IMR-90 (cell line): ENCODE data around the gene PYGO2.

Experiments
- BHLHE40 ChIP-seq: fragments of 150-350 bp; IDR thresholded peaks from 2 replicates; pipeline ENCODE4 v1.6.1; 2016; ENCODE audit warnings: mild to moderate bottlenecking, low read depth, low read length
- TF ChIP-seq, protein P1 (sequence below): conservative IDR thresholded peaks from 2 replicates; pipeline ENCODE4 v1.5.1; 2012; ENCODE audit warnings: mild to moderate bottlenecking, low read depth, low read length, improper control_type of control experiment

DNA sequence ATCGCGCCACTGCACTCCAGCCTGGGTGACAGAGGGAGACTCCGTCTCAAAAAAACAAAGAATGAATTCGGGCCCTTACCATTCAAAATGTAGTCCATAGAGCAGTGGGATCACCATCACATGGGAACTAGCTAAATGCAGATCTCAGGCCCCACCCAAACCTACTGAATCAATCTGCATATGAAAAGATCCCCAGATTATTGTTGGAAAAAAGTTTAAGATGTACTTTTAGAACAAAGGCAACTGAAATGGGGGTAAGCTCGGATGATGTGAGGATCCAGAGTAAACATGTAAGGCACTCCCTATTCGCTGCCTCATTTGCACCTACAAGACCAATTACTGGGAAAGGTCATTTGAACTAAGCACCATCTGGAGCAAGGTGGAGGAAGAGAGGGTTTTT is 20.8 kb upstream of the PYGO2 start:
- TF ChIP-seq, protein P1, sequence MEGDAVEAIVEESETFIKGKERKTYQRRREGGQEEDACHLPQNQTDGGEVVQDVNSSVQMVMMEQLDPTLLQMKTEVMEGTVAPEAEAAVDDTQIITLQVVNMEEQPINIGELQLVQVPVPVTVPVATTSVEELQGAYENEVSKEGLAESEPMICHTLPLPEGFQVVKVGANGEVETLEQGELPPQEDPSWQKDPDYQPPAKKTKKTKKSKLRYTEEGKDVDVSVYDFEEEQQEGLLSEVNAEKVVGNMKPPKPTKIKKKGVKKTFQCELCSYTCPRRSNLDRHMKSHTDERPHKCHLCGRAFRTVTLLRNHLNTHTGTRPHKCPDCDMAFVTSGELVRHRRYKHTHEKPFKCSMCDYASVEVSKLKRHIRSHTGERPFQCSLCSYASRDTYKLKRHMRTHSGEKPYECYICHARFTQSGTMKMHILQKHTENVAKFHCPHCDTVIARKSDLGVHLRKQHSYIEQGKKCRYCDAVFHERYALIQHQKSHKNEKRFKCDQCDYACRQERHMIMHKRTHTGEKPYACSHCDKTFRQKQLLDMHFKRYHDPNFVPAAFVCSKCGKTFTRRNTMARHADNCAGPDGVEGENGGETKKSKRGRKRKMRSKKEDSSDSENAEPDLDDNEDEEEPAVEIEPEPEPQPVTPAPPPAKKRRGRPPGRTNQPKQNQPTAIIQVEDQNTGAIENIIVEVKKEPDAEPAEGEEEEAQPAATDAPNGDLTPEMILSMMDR: no peak
- no peak for TF ChIP-seq BHLHE40
